Epidermal melanocyte (primary cell): ENCODE data around the gene CILP2.

Experiments used
- DNase-seq: peaks from one replicate; pipeline ENCODE4 v3.0.0; 2011; ENCODE audit warnings: low spot score; ENCODE audit not compliant: insufficient read length

The CILP2 gene

DNA sequence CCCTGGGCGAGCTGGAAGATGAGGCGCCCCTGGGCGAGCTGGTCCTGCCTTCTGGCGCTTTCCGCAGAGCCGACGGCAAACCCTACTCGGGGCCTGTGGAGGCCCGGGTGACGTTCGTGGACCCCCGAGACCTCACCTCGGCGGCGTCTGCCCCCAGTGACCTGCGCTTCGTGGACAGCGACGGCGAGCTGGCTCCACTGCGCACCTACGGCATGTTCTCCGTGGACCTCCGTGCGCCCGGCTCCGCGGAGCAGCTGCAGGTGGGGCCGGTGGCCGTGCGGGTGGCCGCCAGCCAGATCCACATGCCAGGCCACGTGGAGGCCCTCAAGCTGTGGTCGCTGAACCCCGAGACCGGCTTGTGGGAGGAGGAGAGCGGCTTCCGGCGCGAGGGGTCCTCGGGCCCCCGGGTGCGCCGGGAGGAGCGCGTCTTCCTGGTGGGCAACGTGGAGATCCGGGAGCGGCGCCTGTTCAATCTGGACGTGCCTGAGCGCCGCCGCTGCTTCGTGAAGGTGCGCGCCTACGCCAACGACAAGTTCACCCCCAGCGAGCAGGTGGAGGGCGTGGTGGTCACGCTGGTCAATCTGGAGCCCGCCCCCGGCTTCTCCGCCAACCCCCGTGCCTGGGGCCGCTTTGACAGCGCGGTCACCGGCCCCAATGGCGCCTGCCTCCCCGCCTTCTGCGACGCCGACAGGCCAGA lies 6.3 kb downstream of the CILP2 start:
- DNase-seq: no peak

DNA sequence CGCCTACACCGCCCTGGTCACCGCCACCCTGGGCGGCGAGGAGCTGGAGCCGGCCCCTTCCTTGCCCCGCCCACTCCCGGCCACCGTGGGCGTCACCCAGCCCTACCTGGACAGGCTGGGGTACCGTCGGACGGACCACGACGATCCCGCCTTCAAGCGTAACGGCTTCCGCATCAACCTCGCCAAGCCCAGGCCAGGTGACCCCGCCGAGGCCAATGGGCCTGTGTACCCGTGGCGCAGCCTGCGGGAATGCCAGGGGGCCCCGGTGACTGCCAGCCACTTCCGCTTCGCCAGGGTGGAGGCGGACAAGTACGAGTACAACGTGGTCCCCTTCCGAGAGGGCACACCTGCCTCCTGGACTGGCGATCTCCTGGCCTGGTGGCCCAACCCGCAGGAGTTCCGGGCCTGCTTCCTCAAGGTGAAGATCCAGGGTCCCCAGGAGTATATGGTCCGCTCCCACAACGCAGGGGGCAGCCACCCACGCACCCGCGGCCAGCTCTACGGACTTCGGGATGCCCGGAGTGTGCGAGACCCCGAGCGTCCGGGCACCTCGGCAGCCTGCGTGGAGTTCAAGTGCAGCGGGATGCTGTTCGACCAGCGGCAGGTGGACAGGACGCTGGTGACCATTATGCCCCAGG lies 7.0 kb downstream of the CILP2 start:
- DNase-seq: no peak

DNA sequence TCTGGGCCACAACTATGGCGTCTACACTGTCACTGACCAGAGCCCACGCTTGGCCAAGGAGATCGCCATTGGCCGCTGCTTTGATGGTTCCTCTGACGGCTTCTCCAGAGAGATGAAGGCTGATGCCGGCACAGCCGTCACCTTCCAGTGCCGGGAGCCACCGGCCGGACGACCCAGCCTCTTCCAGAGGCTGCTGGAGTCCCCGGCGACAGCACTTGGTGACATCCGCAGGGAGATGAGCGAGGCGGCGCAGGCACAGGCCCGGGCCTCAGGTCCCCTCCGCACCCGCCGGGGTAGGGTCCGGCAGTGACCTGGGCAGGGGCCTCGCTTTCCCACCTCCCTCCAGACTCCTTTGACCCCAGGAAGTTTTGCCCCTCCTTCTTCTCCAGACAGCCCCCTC lies 7.6 kb downstream of the CILP2 start:
- DNase-seq: no peak

DNA sequence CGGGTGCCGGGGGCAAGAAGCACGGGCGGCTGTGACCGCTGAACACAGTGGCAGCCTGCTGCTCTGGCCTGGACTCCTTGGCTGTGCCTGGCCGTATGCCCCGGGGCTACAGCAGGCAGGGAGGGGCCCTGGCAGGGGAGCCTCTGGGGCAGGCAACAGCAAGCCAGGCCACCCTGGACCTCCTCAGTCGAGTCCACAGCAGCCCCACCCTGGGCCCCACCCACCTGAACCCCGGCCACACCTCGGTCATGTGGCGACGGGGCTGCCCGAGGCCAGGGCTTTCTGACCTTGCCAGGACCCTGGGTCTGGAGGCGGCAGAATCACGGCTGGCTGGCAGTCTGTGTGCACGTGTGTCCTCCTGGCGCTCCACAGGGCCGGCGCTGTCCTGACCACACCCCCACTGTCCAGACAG lies 8.7 kb downstream of the CILP2 start:
- no peak for DNase-seq

DNA sequence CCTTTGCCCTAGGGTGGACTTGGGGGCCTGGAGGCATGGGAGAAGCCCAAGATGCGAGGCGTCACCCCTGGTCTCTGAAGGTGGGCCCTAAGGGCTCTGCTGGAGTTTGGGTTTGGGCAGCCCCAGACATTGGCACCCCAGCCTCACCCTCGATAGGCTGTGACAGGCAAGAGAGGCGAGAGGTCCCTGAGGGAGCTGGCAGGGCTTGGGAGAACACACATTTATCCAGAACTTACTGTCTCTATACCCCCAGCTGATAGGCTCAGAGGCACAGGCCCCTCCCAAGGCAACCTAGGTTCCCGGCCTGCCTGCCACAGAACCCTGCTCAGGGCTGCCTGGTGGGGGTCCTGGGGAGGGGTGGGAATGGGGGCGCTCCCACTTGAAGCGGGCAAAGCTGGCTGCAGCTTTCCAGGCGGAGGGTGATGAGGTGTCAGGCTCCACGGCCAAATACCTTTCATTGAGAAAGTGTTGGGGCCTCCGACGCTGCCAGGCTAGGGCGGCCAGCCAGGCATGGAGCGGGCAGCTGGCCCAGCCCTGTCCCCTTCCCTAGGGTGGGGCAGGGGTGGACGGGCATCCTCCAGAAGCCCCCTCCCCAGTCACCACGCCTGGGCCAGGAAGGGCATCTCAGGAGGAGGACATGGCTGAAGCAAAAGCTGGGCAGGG lies 9.7 kb downstream of the CILP2 start:
- DNase-seq: no peak

DNA sequence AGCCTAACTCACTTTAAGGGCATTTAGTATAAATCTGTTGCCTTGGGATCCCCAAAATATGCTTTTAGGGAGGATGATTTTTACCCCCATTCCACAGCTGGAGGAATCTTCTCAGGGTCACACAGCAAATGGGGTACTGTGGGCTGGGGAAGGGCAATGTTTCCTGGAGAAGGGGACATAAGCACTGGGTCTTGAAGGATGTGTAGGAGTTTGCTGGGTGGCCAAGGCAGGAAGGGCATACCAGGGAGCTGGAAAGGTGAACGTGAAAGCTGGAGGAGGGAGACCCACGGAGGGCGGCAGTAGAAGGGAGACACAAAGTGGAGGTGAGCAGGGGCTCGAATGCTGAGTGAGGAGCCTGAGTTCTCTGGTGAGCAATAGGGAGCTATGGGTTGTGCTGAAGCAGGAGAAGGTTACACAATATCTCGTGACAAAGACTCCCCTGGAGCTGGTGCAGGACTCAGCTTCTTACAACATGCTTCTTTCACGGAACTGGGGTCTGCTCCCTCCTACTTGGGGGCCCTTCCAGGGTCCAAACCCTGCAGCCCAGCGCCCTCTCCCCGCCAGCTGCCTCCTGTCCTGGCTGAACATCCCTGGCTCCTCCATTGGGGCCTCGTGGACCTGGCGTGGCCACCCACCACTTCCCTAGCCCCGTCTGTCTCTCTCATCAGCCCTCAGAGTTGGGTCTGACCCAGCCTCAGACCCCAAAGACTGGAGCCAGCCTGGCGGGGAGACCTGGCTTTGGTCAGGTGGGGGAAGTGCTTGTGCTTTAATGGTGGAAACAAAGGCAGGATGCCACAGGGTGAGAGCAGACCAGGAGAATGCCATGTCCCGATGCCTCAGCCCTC lies 11.1 kb downstream of the CILP2 start:
- no peak for DNase-seq

DNA sequence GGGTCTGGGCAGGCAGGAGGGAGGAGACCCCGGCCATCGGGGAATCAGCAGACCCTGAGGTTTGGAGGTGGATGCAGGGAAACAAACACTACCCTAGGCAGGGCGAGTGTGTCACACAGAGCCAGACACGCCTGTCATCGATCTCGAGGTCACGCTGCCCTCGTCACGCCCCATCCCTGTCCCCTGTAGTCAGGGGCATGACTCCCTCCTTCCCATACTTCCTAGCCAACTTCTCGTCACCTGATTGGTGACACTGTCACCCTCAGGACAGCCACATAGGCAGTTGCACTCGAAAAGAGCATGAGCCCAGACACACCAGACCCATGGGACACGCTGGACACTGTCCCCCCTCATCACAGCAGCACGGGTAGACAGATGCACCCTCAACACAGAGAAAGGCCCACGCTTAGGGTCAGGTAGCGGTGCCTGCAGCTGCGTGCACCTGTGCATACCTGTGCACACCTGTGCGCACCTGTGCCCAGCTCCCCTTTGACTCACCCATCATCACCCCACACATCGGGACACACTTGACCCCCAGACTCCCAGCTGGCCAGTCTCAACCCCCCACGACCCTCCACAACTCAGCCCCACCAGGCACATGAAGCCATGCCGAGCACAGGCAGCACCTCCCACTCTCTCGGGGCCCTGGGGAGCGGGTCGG lies 11.9 kb downstream of the CILP2 start:
- no peak for DNase-seq

DNA sequence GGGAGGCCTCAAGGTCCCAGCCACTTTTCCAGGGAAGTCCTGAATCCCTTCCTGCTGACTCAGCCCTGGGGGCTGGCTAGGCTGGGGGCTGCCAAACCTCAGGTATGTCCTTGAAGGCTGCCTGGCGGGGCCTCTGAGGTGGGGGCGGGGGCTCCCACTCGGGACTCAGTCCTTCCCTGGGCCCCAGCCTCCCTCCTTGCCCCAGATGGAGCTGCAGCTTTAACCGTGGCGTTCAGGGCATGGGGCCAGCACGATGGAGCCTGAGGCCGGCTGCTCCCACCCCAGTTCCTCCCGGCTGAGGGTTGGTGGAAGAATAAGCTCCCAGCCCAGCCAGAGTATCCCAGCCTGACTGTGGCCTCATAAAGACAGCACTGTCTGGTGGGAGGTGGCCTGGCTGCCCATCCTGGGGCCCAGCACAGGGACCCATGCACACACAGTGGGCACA lies 12.4 kb downstream of the CILP2 start:
- no peak for DNase-seq

DNA sequence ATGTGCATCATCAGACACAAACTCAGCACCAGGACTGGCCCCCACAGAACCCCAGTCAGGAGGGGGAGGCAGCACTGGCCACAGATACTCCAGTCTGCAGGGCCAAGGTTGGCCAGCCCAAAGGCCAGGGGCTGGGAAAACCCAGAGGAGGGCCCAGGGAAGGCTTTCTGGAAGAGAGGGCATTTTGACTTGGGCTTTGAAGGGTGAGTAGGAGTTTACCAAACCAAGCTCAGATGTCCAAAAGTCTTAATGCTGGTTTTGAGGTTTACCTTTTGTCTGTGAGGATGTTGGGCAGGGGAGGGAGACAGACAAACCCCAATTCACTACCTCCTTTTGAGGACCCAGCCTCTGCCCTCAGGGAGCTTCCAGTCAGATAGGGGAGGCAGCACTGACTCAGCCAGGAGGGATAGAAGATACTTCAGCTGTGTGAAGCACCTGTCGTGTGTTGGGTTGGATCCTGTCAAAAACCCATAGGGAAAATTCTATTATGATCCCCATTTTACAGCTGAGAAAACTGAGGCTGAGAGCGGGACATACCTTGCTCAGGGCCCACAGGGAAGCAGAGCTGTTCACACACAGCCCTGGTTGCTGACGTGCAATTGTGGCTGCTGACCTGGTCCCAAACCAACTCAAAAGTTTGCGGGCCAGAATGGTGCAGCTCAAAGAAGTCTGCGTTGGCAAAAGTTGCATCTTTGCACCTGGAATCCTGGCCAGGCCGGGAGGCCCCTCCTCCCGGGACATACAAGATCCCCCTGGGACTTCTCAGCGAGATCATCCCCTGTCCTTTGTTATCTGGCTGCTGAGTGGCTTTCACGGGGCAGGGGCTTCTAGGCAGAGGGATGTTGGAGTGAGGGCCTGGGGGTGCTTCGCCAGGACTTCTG lies 13.1 kb downstream of the CILP2 start:
- no peak for DNase-seq

DNA sequence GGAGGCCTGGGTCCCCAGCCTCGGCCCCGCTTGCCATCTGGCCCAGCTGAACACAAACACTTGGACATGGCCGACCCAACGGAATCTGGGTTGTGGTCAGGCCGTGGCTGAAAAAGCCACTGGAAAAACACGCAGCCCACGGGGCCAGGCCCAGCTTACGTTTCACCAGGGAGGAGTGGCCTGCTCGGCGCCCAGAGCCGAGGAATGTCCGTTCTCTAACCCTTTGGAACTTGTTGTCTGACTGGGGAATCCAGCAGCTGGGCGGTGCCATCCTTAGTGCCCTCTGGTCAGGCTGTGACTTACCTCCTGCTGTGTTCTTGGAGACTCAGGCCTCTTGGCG lies 13.8 kb downstream of the CILP2 start:
- DNase-seq: no peak

DNA sequence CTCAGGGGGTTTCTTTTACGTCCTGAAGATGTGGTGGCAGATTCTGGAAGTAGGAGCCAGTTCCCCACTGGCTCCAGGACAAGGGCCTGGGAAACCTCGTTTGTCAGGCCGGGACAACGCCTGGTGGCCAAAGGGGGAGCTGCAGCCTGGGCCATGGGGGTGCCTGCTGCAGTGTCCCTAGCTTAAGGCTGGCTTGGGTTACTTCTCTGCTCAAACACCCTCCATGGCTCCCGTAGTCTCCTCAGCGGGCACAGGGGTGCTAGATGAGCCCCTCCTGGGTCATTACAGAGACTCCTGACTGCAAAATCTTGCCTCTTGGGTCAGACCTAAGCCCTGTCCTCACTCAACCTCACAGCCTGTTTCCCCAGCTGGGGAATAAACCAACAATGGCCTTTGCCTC lies 14.7 kb downstream of the CILP2 start:
- DNase-seq: no peak

DNA sequence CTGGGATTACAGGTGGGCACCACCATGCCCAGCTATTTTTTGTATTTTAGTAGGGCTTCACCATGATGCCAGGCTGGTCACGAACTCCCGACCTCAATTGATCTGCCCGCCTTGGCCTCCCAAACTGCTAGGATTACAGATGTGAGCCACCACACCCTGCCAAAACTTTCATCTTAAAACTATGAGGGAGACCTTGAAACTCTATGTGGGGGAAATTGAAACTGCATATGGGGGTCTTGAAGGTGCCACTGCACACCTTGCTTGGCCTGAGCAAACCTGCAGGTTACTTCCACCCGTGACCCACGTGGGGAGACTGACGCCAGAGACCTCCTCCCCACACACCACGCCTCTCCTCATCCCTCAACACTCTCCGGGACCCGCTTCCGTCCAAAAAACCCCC lies 15.6 kb downstream of the CILP2 start:
- no peak for DNase-seq

DNA sequence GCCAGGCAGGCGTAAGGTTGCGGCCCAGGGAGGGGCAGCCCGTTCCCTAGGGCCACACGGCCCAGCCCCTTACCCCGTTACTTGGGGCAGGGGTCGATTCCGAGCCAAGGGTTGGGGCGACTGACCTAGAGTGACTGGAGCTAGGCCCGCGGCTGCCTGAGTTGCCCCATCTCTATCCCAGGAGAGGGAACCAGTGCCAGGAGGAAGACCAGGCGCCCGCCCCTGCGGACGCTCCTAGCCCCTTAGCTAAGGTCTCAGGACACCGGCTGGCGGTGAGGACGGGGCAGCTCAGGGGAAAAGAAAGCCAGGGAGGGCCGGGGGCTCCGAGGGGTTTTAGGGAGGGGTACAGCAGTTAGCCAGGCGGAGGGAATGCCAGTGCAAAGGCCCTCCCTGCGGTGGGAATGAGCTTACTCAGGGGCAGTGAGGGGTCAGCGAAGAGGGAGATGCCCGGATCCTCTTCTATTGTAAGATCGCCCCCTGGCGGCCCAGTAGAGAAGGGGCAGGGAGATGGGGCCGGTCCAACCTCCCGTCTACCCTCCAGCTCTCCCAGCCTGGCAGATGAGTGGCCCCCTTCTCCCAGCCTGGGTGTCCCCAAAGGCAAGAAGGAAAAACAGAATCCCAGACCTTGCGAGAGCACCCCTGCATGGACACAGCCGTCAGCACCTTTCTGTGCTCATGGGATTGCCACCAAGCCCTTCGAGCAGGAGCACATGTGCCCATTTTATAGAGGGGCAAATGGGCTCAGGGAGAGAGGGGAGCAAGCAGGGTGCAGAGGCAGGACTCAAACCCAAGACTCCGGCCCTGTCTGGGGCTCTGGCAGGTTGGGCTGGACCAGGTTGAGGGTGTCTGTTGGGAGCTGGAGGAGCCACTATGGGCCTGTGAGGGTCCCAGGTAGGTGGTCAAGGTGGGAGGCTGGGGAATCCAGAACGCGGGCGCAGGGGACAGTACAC lies 16.3 kb downstream of the CILP2 start:
- no peak for DNase-seq

DNA sequence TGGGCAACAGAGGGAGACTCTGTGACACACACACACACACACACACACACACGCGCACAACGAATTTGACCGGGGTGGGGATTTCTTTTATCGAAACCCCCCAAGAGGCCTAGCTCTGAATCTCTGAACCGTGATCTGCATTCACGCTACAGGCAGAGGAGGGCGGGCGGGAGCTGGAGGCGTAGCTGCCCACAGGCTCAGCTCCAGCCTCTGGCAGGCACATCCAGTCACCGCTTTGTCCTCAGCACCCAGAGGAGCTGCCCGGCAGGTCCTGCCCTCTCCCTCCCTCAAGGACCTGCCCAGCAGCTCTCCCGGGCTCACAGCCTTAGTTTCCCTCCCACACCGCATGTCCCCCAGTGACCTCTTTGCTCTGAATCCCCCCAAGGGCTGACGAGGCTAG lies 20.0 kb downstream of the CILP2 start:
- DNase-seq: no peak

DNA sequence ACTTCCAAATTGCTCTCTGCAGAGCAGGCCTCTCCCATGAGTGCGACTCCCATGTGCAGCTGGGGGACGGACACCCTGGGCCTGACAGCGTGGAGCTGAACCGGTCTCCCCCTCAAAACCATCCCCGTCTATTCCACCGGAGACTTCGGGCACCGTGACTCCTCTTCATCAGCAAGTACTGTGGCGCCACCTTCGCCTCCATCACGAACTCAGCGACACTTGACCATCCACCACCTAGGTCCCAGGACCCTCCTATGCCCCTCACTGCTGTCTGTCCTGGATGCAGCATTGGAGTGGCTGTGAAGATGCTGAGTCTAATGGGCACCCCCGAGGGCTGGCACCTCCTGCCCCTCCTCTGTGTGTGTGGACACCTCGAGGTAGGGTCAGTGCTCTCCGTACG lies 20.6 kb downstream of the CILP2 start:
- DNase-seq: no peak

DNA sequence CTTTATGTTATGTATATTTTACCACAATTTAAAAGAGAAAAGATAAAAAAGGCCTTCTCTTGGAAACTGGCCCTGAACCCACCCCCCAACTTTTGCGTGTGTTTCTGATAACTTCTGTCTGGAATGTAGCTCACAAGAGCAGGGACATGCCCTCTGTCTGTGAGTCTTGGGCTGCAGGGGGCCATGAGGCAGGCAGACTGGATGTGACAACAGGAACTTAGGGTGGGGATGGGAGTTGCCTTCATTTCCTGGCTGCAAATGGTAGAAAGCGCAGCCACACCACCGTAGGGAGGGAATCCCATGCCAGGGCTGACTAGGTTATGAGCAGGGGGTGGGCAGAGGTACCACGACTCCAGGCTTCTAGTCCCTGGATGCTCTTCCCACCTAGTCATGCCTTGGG lies 21.9 kb downstream of the CILP2 start:
- DNase-seq: no peak

DNA sequence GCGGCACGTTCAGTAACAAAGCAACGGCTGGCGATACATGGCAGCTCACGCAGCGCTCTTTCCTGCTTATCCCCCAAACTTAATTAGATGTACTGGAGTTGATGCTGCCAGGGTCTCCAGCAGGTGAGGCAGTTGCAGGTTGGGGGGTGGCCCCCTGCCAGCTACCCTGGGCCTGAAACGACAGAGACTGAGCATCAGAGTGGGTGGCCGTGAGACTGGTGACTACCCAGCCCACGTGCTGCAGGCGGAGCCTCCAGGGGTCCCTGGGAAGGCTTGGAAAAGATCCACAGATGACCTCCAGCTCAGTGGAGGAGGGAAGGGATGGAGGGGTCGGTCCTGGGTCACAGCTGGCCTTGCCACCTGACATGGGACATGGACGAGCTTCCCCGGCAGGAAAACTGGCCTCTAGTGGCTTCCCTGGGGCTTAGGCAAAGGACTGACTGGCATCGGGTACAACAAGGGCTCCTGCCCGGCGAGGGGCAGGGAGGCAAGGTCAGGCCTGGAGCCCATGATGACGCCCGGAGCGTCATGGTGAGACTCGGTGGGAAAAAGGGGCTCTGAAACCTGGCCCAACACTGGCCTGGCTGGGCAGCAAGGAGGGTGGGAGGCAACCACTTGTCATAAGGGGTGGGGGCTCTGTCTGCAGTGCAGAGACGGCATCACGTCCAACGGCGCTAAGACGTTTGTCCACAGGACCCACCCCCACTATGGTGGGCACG lies 24.0 kb downstream of the CILP2 start:
- DNase-seq: no peak

DNA sequence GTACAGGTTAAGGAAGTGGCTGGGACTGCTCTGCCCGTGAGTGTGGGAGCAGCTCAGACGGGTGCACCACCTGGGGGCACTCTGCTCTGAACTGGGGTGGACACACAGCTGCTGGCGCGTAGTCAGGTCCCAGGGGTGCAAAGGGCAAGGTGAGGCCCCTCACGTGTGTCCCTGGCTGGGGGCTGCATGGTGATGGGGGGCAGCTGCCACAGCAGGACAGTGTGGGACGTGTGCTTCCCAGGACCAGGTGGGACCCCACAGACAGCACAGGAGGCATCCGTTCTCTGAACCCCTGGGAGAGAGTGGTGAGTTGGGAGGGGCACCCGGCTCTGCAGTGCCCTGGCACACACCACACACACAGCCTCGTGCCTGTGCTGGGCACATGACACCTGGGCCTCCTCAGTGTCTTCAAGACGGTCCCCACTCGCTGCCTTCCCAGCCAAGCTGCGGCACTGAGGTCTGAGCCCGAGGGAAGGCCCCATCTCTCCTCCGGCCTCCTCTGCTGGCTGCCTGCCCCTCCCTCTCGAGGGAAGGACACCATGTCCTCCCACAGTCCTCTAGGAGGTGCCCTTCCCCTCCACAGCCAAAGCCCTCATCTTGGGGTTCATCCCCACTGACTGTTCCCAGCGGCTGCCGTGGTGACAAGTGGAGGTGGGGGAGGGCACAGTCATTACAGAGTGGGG lies 24.7 kb downstream of the CILP2 start:
- no peak for DNase-seq
